ENCODE results near the gene TAF15. TPM values are rescaled to one million over a fixed set of nuclear protein-coding genes. Genes with fewer than 3 reads are reported as not detected.

TAF15 gene
- total and polyA plus RNA-seq, 2 donors (not counting 1 experiment from before 2014, with no cell fraction given), result 51.0 to 246 TPM

GRCh38 chr17:35812456-35812855, 3.2 kb downstream of the TAF15 start:
- H3K36me3 ChIP-seq (replicated peaks in 1 of 2; ENCODE audit: control extremely low read depth in 1 of 2, control insufficient read depth in 1 of 2, extremely low read depth in 1 of 2, insufficient read depth in 2 of 2, low read length in 1 of 2), result peaks cover 7 to 15% of the 10 kb centered on the region in 2 experiments
- H3K9me3 ChIP-seq (ENCODE audit: control extremely low read depth in 1 of 3, control insufficient read depth in 2 of 3, insufficient read depth in 1 of 3, low read length in 2 of 3), result no peaks in the 10 kb centered on the region
- H3K27me3 ChIP-seq (replicated peaks in 1 of 4; ENCODE audit: control extremely low read depth in 1 of 4, control insufficient read depth in 3 of 4, insufficient read depth in 4 of 4, low read length in 3 of 4), result no peaks in the 10 kb centered on the region
- H3K4me1 Mint-ChIP-seq, result peaks cover 63% of the 10 kb centered on the region
- DNase-seq (no peak), ATAC-seq (ENCODE audit: low read depth) (no peak)
- no peak overlapping the region for H3K4me3 Mint-ChIP-seq
- no peak overlapping the region for H3K4me3 ChIP-seq (ENCODE audit: control extremely low read depth in 1 of 5, extremely low read depth in 1 of 5, insufficient read depth in 1 of 5, low read depth in 2 of 5, low read length in 4 of 5)
- no peak overlapping the region for H3K9ac ChIP-seq (ENCODE audit: low read length)
- H3K4me1 ChIP-seq (ENCODE audit: control insufficient read depth in 2 of 2, insufficient read depth in 2 of 2, low read length in 2 of 2), result peaks cover 29% of the 10 kb centered on the region in 2 donors
- H3K79me2 ChIP-seq (ENCODE audit: control insufficient read depth, insufficient read depth, low read length), result peaks cover 80% of the 10 kb centered on the region
- H4K20me1 ChIP-seq (ENCODE audit: control insufficient read depth, insufficient read depth, low read length, poor library complexity, severe bottlenecking), result peaks cover 57% of the 10 kb centered on the region
- intact Hi-C loops (cut with micrococcal nuclease), result no loop called here
- no peak overlapping the region for H2AFZ ChIP-seq (ENCODE audit: insufficient read depth, low read depth, low read length, poor library complexity, severe bottlenecking)
- no peak overlapping the region for H3K27ac Mint-ChIP-seq
- no peak overlapping the region for H3K4me2 ChIP-seq (replicated peaks; ENCODE audit: low read depth, low read length, poor library complexity, severe bottlenecking)
- ChIA-PET POLR2A (no interaction called here), CTCF (interaction anchor here (0.7 to 8.7 kb wide), 3 partner anchors 13 to 49 kb away, joined by 3 to 349 read pairs (median 6); no protein-coding TSS in a partner anchor)
- H3K27me3 Mint-ChIP-seq, result no peaks in the 10 kb centered on the region
- TF ChIP-seq EZH2 (IDR thresholded peaks at IDR 0.05; ENCODE audit: borderline replicate concordance, insufficient read depth, low read depth, low read length, poor library complexity, severe bottlenecking) (no peak), CTCF (IDR thresholded peaks at IDR 0.05) (no peak)
- no CpG with 5 or more reads among the region's 5 CpGs for WGBS (ENCODE audit: insufficient coverage)
- H3K27ac ChIP-seq (ENCODE audit: low read length in 2 of 2), result no peak overlapping the region
- H3K9me3 Mint-ChIP-seq (ENCODE audit: insufficient read depth), result no peaks in the 10 kb centered on the region

GRCh38 chr17:35816723-35817122, 7.4 kb downstream of the TAF15 start:
- peaks cover 3 to 5% of the 10 kb centered on the region in 2 donors for H3K4me1 ChIP-seq (ENCODE audit: control insufficient read depth in 2 of 2, insufficient read depth in 2 of 2, low read length in 2 of 2)
- WGBS (ENCODE audit: insufficient coverage), result 85% methylated on average over 5 of the region's 5 CpGs
- no peak overlapping the region for H3K4me2 ChIP-seq (replicated peaks; ENCODE audit: low read depth, low read length, poor library complexity, severe bottlenecking)
- H3K27ac Mint-ChIP-seq, result no peak overlapping the region
- ATAC-seq (ENCODE audit: low read depth) (no peak), DNase-seq (no peak)
- H3K9me3 ChIP-seq (ENCODE audit: control extremely low read depth in 1 of 3, control insufficient read depth in 2 of 3, insufficient read depth in 1 of 3, low read length in 2 of 3), result no peaks in the 10 kb centered on the region
- peaks cover 72% of the 10 kb centered on the region for H4K20me1 ChIP-seq (ENCODE audit: control insufficient read depth, insufficient read depth, low read length, poor library complexity, severe bottlenecking)
- H3K4me3 ChIP-seq (ENCODE audit: control extremely low read depth in 1 of 5, extremely low read depth in 1 of 5, insufficient read depth in 1 of 5, low read depth in 2 of 5, low read length in 4 of 5), result no peak overlapping the region
- H2AFZ ChIP-seq (ENCODE audit: insufficient read depth, low read depth, low read length, poor library complexity, severe bottlenecking), result no peak overlapping the region
- CTCF ChIA-PET, result interaction anchor here (0.7 to 2.9 kb wide), 5 partner anchors 8 to 69 kb away, joined by 3 to 16 read pairs (median 3); partner anchors contain the start of gene TAF15
- TF ChIP-seq EZH2 (IDR thresholded peaks at IDR 0.05; ENCODE audit: borderline replicate concordance, insufficient read depth, low read depth, low read length, poor library complexity, severe bottlenecking) (no peak), CTCF (IDR thresholded peaks at IDR 0.05) (no peak)
- no peaks in the 10 kb centered on the region for H3K27me3 Mint-ChIP-seq
- peaks cover 35% of the 10 kb centered on the region for H3K4me1 Mint-ChIP-seq
- POLR2A ChIA-PET, result interaction anchor here (0.6 kb wide), 1 partner anchor 49 kb away, joined by 10 read pairs; no protein-coding TSS in a partner anchor
- peaks cover 78% of the 10 kb centered on the region for H3K79me2 ChIP-seq (ENCODE audit: control insufficient read depth, insufficient read depth, low read length)
- H3K9ac ChIP-seq (ENCODE audit: low read length), result no peak overlapping the region
- peaks cover 20 to 47% of the 10 kb centered on the region in 2 experiments for H3K36me3 ChIP-seq (replicated peaks in 1 of 2; ENCODE audit: control extremely low read depth in 1 of 2, control insufficient read depth in 1 of 2, extremely low read depth in 1 of 2, insufficient read depth in 2 of 2, low read length in 1 of 2)
- intact Hi-C loops (cut with micrococcal nuclease), result no loop called here
- no peak overlapping the region for H3K4me3 Mint-ChIP-seq
- H3K27ac ChIP-seq (ENCODE audit: low read length in 2 of 2), result no peak overlapping the region
- no peaks in the 10 kb centered on the region for H3K27me3 ChIP-seq (replicated peaks in 1 of 4; ENCODE audit: control extremely low read depth in 1 of 4, control insufficient read depth in 3 of 4, insufficient read depth in 4 of 4, low read length in 3 of 4)
- H3K9me3 Mint-ChIP-seq (ENCODE audit: insufficient read depth), result no peaks in the 10 kb centered on the region

All from B cell (primary cell).